GM12873 (cell line): ENCODE results near the gene HEPN1.

Experiments used
- TF ChIP-seq, protein P1 (sequence below): IDR thresholded peaks from 2 replicates; pipeline ENCODE4 v1.5.1; 2012; ENCODE audit warnings: low read depth, mild to moderate bottlenecking, moderate library complexity, low read length, control low read depth; ENCODE audit not compliant: insufficient read depth; ENCODE audit errors: missing control alignments

Gene HEPN1

DNA sequence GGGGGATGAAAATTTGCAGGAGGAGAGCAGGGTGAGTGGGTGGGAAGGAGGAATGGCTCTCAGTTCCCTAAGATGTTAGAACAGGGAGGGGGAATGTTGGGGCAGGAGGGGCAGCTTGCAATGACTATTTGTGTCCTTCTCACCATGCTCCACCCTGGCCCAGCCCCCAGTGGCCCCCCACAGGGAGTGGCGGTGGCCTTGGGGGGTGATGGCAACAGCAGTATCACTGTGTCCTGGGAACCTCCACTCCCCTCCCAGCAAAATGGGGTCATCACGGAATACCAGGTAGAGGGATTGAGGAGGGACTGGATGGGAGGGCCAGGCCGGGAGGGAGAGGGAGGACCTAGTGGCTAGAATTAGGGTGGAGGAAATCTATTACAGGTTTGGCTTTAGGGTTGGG, 43.6 kb upstream of the HEPN1 start:
- TF ChIP-seq, protein P1, sequence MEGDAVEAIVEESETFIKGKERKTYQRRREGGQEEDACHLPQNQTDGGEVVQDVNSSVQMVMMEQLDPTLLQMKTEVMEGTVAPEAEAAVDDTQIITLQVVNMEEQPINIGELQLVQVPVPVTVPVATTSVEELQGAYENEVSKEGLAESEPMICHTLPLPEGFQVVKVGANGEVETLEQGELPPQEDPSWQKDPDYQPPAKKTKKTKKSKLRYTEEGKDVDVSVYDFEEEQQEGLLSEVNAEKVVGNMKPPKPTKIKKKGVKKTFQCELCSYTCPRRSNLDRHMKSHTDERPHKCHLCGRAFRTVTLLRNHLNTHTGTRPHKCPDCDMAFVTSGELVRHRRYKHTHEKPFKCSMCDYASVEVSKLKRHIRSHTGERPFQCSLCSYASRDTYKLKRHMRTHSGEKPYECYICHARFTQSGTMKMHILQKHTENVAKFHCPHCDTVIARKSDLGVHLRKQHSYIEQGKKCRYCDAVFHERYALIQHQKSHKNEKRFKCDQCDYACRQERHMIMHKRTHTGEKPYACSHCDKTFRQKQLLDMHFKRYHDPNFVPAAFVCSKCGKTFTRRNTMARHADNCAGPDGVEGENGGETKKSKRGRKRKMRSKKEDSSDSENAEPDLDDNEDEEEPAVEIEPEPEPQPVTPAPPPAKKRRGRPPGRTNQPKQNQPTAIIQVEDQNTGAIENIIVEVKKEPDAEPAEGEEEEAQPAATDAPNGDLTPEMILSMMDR: no peak

DNA sequence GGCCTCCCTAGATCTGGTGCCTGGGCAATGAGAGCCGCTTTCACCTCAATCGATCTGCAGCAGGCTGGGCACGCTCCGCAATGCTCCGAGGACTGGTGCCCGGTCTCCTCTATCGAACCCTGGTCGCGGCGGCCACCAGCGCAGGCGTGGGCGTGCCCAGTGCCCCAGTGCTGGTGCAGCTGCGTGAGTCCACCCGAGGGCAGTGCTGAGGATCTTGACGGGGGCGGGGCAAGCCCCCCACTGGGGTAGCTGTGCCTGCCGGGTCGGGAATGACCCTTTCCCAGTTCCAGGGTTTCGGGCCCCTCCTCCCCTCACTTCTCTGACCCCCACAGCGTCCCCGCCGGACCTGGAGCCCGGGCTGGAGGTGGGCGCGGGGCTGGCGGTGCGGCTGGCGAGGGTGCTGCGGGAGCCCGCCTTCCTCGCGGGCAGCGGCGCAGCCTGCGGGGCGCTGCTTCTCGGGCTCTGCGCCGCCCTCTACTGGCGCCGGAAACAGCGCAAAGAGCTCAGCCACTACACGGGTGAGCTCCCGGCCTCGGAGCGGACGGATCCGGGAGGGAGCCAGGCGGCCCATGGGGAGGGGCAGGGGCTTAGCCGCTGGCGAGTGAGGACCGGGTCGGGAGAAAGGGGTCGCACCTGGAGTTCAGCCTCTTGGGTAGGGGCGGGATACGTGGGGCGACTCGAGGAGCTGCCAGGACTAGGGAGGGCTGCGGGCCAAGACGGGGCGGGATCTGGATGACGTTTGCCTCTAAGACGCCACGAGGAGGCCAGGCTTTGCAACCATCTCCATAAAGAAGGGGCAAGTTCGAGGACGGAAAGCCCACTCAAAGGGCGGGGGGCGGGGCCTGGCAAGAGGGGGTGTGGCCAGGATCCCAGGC, 42.9 kb upstream of the HEPN1 start:
- TF ChIP-seq, protein P1: peak; percentile 75

DNA sequence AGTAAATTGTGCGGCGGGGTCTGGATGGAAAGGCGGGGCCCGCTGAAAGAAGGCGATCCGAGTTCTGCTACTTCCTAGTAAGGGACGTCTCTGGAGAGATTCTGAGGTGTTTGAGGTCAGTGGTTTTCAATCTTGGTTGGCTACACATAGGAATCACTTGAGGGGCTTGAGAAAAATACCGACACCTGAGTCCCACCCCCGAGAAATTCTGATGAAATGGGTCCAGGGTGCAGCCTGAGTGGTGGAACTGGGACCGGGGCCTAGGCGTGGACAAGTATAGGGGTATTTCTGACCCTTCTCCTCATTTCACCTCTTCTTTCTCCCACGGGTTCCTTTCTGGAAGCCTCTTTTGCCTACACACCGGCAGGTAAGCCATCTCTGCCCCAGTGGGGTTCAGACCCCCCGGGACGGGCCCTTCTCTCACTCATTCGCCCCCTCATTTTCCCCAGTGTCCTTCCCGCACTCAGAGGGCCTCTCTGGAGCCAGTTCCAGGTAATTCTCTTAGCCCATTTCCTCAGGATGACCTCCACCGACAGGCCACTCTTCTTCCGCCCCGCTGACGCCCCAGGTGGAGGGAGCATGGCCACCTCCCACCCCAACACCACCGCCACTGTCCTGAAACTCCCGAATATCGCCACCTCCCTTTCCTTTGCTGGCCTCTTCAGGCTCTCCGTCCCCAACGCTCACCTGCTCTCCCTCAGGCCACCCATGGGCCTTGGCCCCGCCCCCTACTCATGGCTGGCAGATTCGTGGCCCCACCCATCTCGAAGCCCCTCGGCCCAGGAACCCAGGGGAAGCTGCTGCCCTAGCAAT, 42.0 kb upstream of the HEPN1 start:
- TF ChIP-seq, protein P1: no peak

DNA sequence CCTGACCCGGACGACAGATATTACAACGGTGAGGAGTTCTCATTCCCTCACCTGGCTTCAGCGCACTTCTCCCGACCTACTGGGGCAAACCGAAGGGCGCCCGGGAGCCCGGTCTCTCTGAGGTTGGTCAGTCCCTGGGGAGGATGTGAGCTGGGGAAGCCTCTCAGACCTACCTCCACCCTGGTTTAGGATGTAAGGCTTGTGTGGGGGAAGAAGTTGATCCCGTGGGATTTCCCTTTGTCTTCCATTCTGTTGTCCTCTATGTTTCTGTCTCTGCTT, 41.5 kb upstream of the HEPN1 start:
- TF ChIP-seq, protein P1: no peak

DNA sequence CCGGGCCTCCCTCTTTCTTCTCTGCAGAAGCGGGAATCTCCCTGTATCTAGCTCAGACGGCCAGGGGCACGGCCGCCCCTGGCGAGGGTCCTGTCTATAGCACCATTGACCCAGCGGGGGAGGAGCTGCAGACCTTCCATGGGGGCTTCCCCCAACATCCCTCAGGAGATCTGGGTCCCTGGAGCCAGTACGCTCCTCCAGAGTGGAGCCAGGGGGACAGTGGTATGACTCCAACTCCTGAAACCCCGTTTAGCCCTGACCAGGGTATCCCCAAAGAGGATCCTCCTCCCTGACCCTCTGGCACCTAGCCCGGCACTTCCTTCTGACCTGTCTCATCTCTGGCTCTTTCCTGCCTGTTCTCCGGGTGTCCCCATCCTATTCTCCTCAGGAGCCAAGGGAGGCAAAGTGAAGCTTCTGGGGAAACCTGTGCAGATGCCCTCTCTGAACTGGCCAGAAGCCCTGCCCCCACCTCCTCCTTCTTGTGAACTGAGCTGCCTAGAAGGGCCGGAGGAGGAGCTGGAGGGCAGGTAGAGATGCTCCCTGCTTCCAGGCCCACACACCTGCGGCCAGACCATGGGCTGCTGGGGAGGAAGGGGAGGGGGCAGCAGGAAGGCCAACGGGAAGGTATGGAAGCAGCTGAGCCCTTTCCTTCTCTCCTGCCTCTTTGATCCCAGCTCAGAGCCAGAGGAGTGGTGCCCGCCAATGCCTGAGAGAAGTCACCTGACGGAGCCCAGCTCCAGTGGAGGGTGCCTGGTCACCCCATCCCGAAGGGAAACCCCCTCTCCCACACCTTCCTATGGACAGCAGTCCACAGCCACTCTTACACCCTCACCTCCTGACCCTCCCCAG, 40.9 kb upstream of the HEPN1 start:
- TF ChIP-seq, protein P1: no peak

DNA sequence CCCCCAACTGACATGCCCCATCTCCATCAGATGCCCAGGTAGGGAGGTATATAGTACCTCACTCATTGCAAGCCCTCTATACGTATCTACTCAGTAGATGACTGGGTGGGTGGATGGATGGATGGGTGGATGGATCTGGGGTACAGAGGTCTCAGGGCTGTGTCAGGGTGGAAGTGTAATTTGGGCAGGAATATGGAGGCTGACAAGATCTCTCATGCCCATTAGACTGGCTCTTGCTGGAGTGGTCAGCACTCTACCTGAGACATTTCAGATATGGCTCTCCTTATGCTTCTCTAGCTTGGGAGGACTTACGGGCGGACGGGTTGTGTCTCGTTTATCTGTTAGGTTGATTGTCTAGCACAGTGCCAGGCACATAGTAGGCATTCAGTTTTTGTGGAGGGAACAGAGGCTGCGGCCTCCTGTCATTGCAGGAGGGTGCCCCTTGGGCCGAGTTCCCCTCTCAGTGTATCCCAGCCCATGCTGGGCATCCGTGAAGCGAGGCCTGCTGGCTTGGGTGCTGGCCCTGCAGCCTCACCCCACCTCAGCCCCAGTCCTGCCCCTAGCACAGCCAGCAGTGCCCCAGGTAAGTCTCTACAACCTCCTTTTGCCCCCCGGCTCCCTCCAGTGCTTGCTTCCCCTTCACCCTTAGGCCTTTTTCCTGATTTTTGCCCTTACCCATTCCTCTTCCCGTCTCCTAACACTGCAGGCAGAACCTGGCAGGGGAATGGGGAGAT, 40.1 kb upstream of the HEPN1 start:
- TF ChIP-seq, protein P1: no peak
